H1 (cell line): ENCODE results near the gene XPO6. TPM values are rescaled to one million over a fixed set of nuclear protein-coding genes. Genes with fewer than 3 reads are reported as not detected.

Source experiments
- CTCF ChIA-PET: fragments of 300-600 bp; sonication (Branson Sonifier 250); formaldehyde crosslinking; loops from one replicate; lab custom pipeline; 2021; ENCODE audit not compliant: partially characterized antibody; lab: Charles Lee
- POLR2A ChIA-PET: fragments of 300-600 bp; sonication (Branson Sonifier 250); formaldehyde crosslinking; loops from one replicate; lab custom pipeline; 2021; ENCODE audit warnings: inconsistent platforms; ENCODE audit not compliant: partially characterized antibody; lab: Charles Lee
- DNase-seq, 2 experiments: peaks; one replicate each; pipeline versions ENCODE4 v3.0.0 to v3.0.0-alpha.2; 2010 to 2022; ENCODE audit warnings: low spot score in 2 of 2, low read depth in 1 of 2, mixed read lengths in 1 of 2
- FAIRE-seq: peaks from 2 replicates; lab custom pipeline; 2011; peaks lifted over from hg19 to GRCh38; lab: Jason Lieb, UNC
- H2AFZ ChIP-seq: 2 replicates; pipeline ENCODE4 v1.8.1; 2012; ENCODE audit warnings: low read length, inconsistent platforms
- H2AK5ac ChIP-seq: 2 replicates; pipeline ENCODE4 v1.6.1; 2013; ENCODE audit warnings: low read depth, low read length
- H2BK120ac ChIP-seq: replicated peaks from 2 replicates; pipeline ENCODE3; 2013; ENCODE audit warnings: low read depth, low read length, inconsistent platforms
- H2BK12ac ChIP-seq: 2 replicates; pipeline ENCODE4 v1.6.1; 2013; ENCODE audit warnings: low read depth, low read length
- H2BK15ac ChIP-seq: 2 replicates; pipeline ENCODE4 v1.6.1; 2013; ENCODE audit warnings: low read length
- H2BK20ac ChIP-seq: 2 replicates; pipeline ENCODE4 v1.6.1; 2013; ENCODE audit warnings: low read length
- H2BK5ac ChIP-seq: 2 replicates; pipeline ENCODE4 v1.6.1; 2013; ENCODE audit warnings: low read depth, low read length
- H3K14ac ChIP-seq: 2 replicates; pipeline ENCODE4 v1.6.1; 2013; ENCODE audit warnings: inconsistent platforms; ENCODE audit not compliant: insufficient read length
- H3K18ac ChIP-seq: 2 replicates; pipeline ENCODE4 v1.6.1; 2013; ENCODE audit warnings: low read length; ENCODE audit errors: extremely low read depth
- H3K23ac ChIP-seq: 2 replicates; pipeline ENCODE4 v1.6.1; 2013; ENCODE audit warnings: inconsistent platforms; ENCODE audit not compliant: insufficient read length
- H3K23me2 ChIP-seq: 2 replicates; pipeline ENCODE4 v1.6.1; 2013; ENCODE audit warnings: low read depth, low read length
- H3K27ac ChIP-seq: 2 replicates; pipeline ENCODE4 v1.6.1; 2011; ENCODE audit warnings: low read depth, low read length, inconsistent platforms
- H3K27me3 ChIP-seq, 4 experiments: replicated peaks in 1 of 4; 1 replicate in 1 of 4; 2 replicates in 3 of 4; pipeline versions ENCODE4 v1.6.1 to v1.8.1; 2011 to 2013; ENCODE audit warnings: low read length in 3 of 4, mild to moderate bottlenecking in 3 of 4, inconsistent platforms in 2 of 4, mixed read lengths in 2 of 4, moderate library complexity in 1 of 4; ENCODE audit not compliant: control insufficient read depth in 3 of 4, insufficient read depth in 3 of 4; ENCODE audit errors: extremely low read depth in 1 of 4
- H3K36me3 ChIP-seq, 4 experiments: 2 replicates each; pipeline versions ENCODE4 v1.6.1 to v1.8.1; 2011 to 2013; ENCODE audit warnings: mild to moderate bottlenecking in 4 of 4, low read length in 3 of 4, moderate library complexity in 2 of 4, control low read depth in 1 of 4, inconsistent platforms in 1 of 4; ENCODE audit not compliant: insufficient read depth in 4 of 4, control insufficient read depth in 2 of 4
- H3K4ac ChIP-seq: replicated peaks from 2 replicates; pipeline ENCODE3; 2013; ENCODE audit warnings: low read length, low read depth, mixed read lengths, inconsistent platforms; ENCODE audit not compliant: insufficient read length
- H3K4me1 ChIP-seq, 4 experiments: replicated peaks in 1 of 4; 1 replicate in 1 of 4; 2 replicates in 3 of 4; pipeline versions ENCODE4 v1.6.1 to v1.8.1; 2011 to 2013; ENCODE audit warnings: low read length in 3 of 4, inconsistent platforms in 2 of 4, mixed read lengths in 1 of 4; ENCODE audit not compliant: insufficient read depth in 4 of 4, control insufficient read depth in 3 of 4
- H3K4me2 ChIP-seq, 2 experiments: 2 replicates each; pipeline versions ENCODE4 v1.6.1 to v1.8.1; 2011 to 2013; ENCODE audit warnings: low read depth in 2 of 2, low read length in 2 of 2, control low read depth in 1 of 2, inconsistent platforms in 1 of 2, mild to moderate bottlenecking in 1 of 2; ENCODE audit not compliant: insufficient read depth in 1 of 2
- H3K4me3 ChIP-seq, 4 experiments: fragments of 200-600, 300-600 bp in 1 of 4; sonication (generic), shearing (Covaris generic), sonication (Bioruptor Twin) in 1 of 4; 2 replicates each; pipeline versions ENCODE4 v1.5.1 to v1.8.1; 2011 to 2016; ENCODE audit warnings: low read length in 4 of 4, low read depth in 3 of 4, control low read depth in 2 of 4, inconsistent platforms in 2 of 4, mild to moderate bottlenecking in 2 of 4, mixed read lengths in 1 of 4, moderate library complexity in 1 of 4; ENCODE audit not compliant: insufficient read depth in 2 of 4; ENCODE audit errors: extremely low read depth in 1 of 4
- H3K56ac ChIP-seq: replicated peaks from 2 replicates; pipeline ENCODE3; 2013; ENCODE audit warnings: low read depth, mild to moderate bottlenecking, mixed read lengths, low read length, inconsistent platforms; ENCODE audit not compliant: insufficient read length
- H3K79me1 ChIP-seq: 2 replicates; pipeline ENCODE4 v1.6.1; 2013; ENCODE audit warnings: low read depth, low read length, control low read depth
- H3K79me2 ChIP-seq, 2 experiments: 2 replicates each; pipeline versions ENCODE4 v1.6.1 to v1.8.1; 2012 to 2013; ENCODE audit warnings: low read length in 2 of 2, mild to moderate bottlenecking in 2 of 2, inconsistent platforms in 1 of 2; ENCODE audit not compliant: insufficient read depth in 2 of 2, control insufficient read depth in 1 of 2
- H3K9ac ChIP-seq, 4 experiments: replicated peaks in 1 of 4; 1 replicate in 1 of 4; 2 replicates in 3 of 4; pipeline versions ENCODE4 v1.6.1 to v1.8.1; 2011 to 2013; ENCODE audit warnings: low read depth in 3 of 4, low read length in 3 of 4, control low read depth in 2 of 4, mild to moderate bottlenecking in 2 of 4, moderate library complexity in 2 of 4, inconsistent platforms in 1 of 4; ENCODE audit errors: extremely low read depth in 1 of 4
- H3K9me3 ChIP-seq, 2 experiments: 2 replicates each; pipeline versions ENCODE4 v1.6.1 to v1.8.1; 2012 to 2013; ENCODE audit warnings: mild to moderate bottlenecking in 2 of 2, moderate library complexity in 2 of 2, control low read depth in 1 of 2, inconsistent platforms in 1 of 2, low read depth in 1 of 2, low read length in 1 of 2, mixed read lengths in 1 of 2; ENCODE audit not compliant: insufficient read depth in 2 of 2
- H4K20me1 ChIP-seq, 2 experiments: replicated peaks in 1 of 2; 2 replicates each; pipeline versions ENCODE3 to v1.8.1; 2011 to 2013; ENCODE audit warnings: inconsistent platforms in 2 of 2, low read length in 2 of 2, mild to moderate bottlenecking in 1 of 2; ENCODE audit not compliant: insufficient read depth in 2 of 2, control insufficient read depth in 1 of 2
- H4K5ac ChIP-seq: 2 replicates; pipeline ENCODE4 v1.6.1; 2013; ENCODE audit warnings: low read length, low read depth, mixed read lengths, inconsistent platforms; ENCODE audit not compliant: insufficient read length
- H4K8ac ChIP-seq: 2 replicates; pipeline ENCODE4 v1.8.0; 2013; ENCODE audit warnings: mild to moderate bottlenecking, moderate library complexity, low read length, inconsistent platforms; ENCODE audit not compliant: insufficient read depth; ENCODE audit errors: extremely low read depth
- H4K91ac ChIP-seq: replicated peaks from 2 replicates; pipeline ENCODE3; 2013; ENCODE audit warnings: low read length, mixed read lengths, inconsistent platforms; ENCODE audit not compliant: insufficient read length
- BCL11A ChIP-seq, 2 experiments: IDR thresholded peaks; one replicate each; pipeline ENCODE4 v1.6.1; 2011; ENCODE audit warnings: low read depth in 2 of 2, low read length in 2 of 2, mild to moderate bottlenecking in 2 of 2
- BRCA1 ChIP-seq: IDR thresholded peaks from 2 replicates; pipeline ENCODE4 v1.6.1; 2012; ENCODE audit warnings: low read depth, low read length, improper control_type of control experiment
- CBX5 ChIP-seq: fragments of 300-800, 300-1000 bp; sonication (generic); IDR thresholded peaks from 2 replicates; pipeline ENCODE4 v1.7.1; 2016; ENCODE audit warnings: antibody characterized with exemption, low read length, low read depth
- CEBPB ChIP-seq: IDR thresholded peaks from 2 replicates; pipeline ENCODE4 v1.6.1; 2012; ENCODE audit warnings: low read depth, low read length
- CHD1 ChIP-seq: IDR thresholded peaks from 2 replicates; pipeline ENCODE4 v1.6.1; 2012; ENCODE audit warnings: low read depth, low read length, improper control_type of control experiment
- CREB1 ChIP-seq: IDR thresholded peaks from 2 replicates; pipeline ENCODE4 v1.6.1; 2012; ENCODE audit warnings: inconsistent platforms
- FOSL1 ChIP-seq: IDR thresholded peaks from 2 replicates; pipeline ENCODE4 v1.6.1; 2011; ENCODE audit warnings: mild to moderate bottlenecking, low read depth, low read length, moderate library complexity; ENCODE audit not compliant: insufficient read depth
- HDAC6 ChIP-seq: IDR thresholded peaks from one replicate; pipeline ENCODE4 v1.7.1; 2012; ENCODE audit warnings: low read depth, mild to moderate bottlenecking, inconsistent platforms, low read length, moderate library complexity
- JUND ChIP-seq: IDR thresholded peaks from 2 replicates; pipeline ENCODE4 v1.6.1; 2011; ENCODE audit warnings: mild to moderate bottlenecking, improper control_type of control experiment, low read length
- MAFK ChIP-seq: IDR thresholded peaks from 2 replicates; pipeline ENCODE4 v1.6.1; 2012; ENCODE audit warnings: low read depth, mild to moderate bottlenecking, improper control_type of control experiment, low read length
- NRF1 ChIP-seq: IDR thresholded peaks from 2 replicates; pipeline ENCODE4 v1.6.1; 2011; ENCODE audit warnings: mild to moderate bottlenecking, low read depth, low read length, improper control_type of control experiment
- POLR2AphosphoS5 ChIP-seq: IDR thresholded peaks from 2 replicates; pipeline ENCODE4 v1.6.1; 2011; ENCODE audit warnings: low read depth, low read length
- POU5F1 ChIP-seq: IDR thresholded peaks from 2 replicates; pipeline ENCODE4 v1.6.1; 2011; ENCODE audit warnings: low read depth, mild to moderate bottlenecking, low read length, moderate library complexity
- SP1 ChIP-seq: IDR thresholded peaks from 2 replicates; pipeline ENCODE4 v1.6.1; 2011; ENCODE audit warnings: low read depth, low read length
- SP4 ChIP-seq: IDR thresholded peaks from 2 replicates; pipeline ENCODE4 v1.6.1; 2012; ENCODE audit warnings: low read length, inconsistent platforms
- TAF1 ChIP-seq: IDR thresholded peaks from 2 replicates; pipeline ENCODE4 v1.6.1; 2011; ENCODE audit warnings: mild to moderate bottlenecking, low read depth, low read length
- TCF12 ChIP-seq: IDR thresholded peaks from 2 replicates; pipeline ENCODE4 v1.6.1; 2011; ENCODE audit warnings: low read depth, mild to moderate bottlenecking, low read length
- TEAD4 ChIP-seq: IDR thresholded peaks from 2 replicates; pipeline ENCODE4 v1.6.1; 2012; ENCODE audit warnings: low read depth, low read length, inconsistent platforms, mixed read lengths
- WGBS, 2 experiments: shearing (Covaris generic) in 1 of 2; methylation state at CpG; one replicate each; pipeline versions ENCODE4 v1.1.6 to v1.1.7; 2013 to 2015; ENCODE audit warnings: low lambda C conversion rate in 2 of 2, mixed read lengths in 2 of 2, inconsistent platforms in 1 of 2, low coverage in 1 of 2, missing lambda C conversion rate in 1 of 2; ENCODE audit not compliant: insufficient replicate concordance in 2 of 2, insufficient coverage in 1 of 2, insufficient read length in 1 of 2; ENCODE audit errors: extremely low coverage in 1 of 2, missing lambda C conversion rate in 1 of 2; 5-methylcytosine and 5-hydroxymethylcytosine counted together
- polyA plus RNA-seq, 7 experiments: library from polyadenylated mRNA; depleted of rRNA in 3 of 7; stranded (reverse) in 5 of 7; unstranded in 2 of 7; fragments of >200 nt in 5 of 7; fragments of 200-250 nt in 2 of 7; gene quantifications; 1 replicate in 5 of 7; 2 replicates in 1 of 7; 4 replicates in 1 of 7; pipeline versions ENCODE4 v1.2.1 to v1.2.3, GENCODE V29; 2011 to 2013; ENCODE audit warnings: missing spikeins in 2 of 7, mixed read lengths in 2 of 7
- total RNA-seq: library from RNA; stranded (reverse); fragmentation: NEBNext Ultra II Directional; extraction: Animal tissue kit (Norgen Biotek cat#: 25700); gene quantifications from 2 replicates; pipeline ENCODE4 v1.2.1, GENCODE V29; 2021

XPO6 gene
- total and polyA plus RNA-seq, 2 of the 8 experiments (the other 6 are each of a cell fraction or from before 2014, with no cell fraction given): 152 to 254 TPM

DNA sequence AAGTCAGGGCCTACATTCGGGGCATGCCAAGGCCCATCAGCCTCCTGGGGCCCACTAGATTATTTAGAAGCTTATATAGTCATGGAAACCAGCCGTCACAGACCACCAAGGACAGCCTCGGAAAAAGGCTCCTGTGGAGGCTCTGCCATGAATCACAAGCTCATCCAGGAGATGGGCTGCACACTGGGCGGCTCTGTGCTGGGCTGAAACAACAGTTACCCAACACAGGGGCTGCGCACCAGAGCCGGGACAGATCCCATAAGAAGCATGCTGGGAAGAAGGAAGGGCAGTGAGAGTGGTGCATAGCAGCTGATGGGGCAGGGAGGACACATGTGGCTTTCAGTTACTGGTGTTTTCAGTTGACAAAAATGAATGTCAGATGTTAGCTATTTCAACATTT is 80.6 kb downstream of the XPO6 start:
- Histone ChIP-seq H3K79me2 (no peaks in the 10 kb centered on the region), H2BK15ac (no peak overlapping the region), H3K4me2 (no peak overlapping the region), H4K20me1 (peaks cover 2 to 3% of the 10 kb centered on the region in 2 experiments), H3K56ac (no peak overlapping the region), H4K8ac (no peak overlapping the region), H2AFZ (no peak overlapping the region), H3K18ac (no peak overlapping the region), H3K23me2 (no peaks in the 10 kb centered on the region), H4K91ac (no peak overlapping the region), H2BK120ac (no peak overlapping the region), H2BK5ac (no peak overlapping the region), H3K9ac (no peak overlapping the region), H3K4me3 (no peak overlapping the region), H3K4ac (no peak overlapping the region), H2BK12ac (no peak overlapping the region), H3K27ac (no peak overlapping the region), H3K14ac (no peak overlapping the region), H3K79me1 (peaks cover 7% of the 10 kb centered on the region), H2BK20ac (no peak overlapping the region), H2AK5ac (no peak overlapping the region), H3K27me3 (no peaks in the 10 kb centered on the region), H3K23ac (no peak overlapping the region), H4K5ac (no peak overlapping the region), H3K36me3 (peaks cover 9 to 66% (median 29%) of the 10 kb centered on the region in 4 experiments; a peak in 7 of 8 replicates), H3K9me3 (no peaks in the 10 kb centered on the region), H3K4me1 (no peaks in the 10 kb centered on the region)
- DNase-seq (no peak), FAIRE-seq (no peak)
- CTCF ChIA-PET: interaction anchor here (0.6 to 1.7 kb wide), 3 partner anchors 30 to 441 kb away, joined by 3 to 6 read pairs (median 5); no protein-coding TSS in a partner anchor
- POLR2A ChIA-PET: interaction anchor here (1.1 kb wide), 1 partner anchor 9 kb away, joined by 3 read pairs; no protein-coding TSS in a partner anchor
- 88% methylated on average over 6 of the region's 6 CpGs; no CpG with 5 or more reads in 1 of the 2 experiments for WGBS, 2 experiments
- TF ChIP-seq FOSL1: no peak
- no peak for TF ChIP-seq BRCA1
- TF ChIP-seq JUND: no peak
- TF ChIP-seq POLR2AphosphoS5: no peak
- TF ChIP-seq CREB1: no peak
- no peak for TF ChIP-seq TAF1
- TF ChIP-seq MAFK: no peak
- TF ChIP-seq TCF12: no peak
- TF ChIP-seq HDAC6: no peak
- TF ChIP-seq SP1: no peak
- TF ChIP-seq CHD1: no peak
- TF ChIP-seq SP4: no peak
- no peak for TF ChIP-seq BCL11A (IDR thresholded peaks at IDR 0.05; ENCODE audit: low read depth in 2 of 2, low read length in 2 of 2)
- no peak for TF ChIP-seq TEAD4
- no peak for TF ChIP-seq POU5F1
- TF ChIP-seq NRF1: no peak
- TF ChIP-seq CBX5: no peak
- TF ChIP-seq CEBPB: no peak
